WTC11 (cell line): ENCODE results near the gene TCP11. TPM values are rescaled to one million over a fixed set of nuclear protein-coding genes. Genes with fewer than 3 reads are reported as not detected.

Experiments
- ATAC-seq: fragments of 200-7000 bp; cut with Tn5 transposase; 2 replicates; pipeline ENCODE4 v1.10.0; 2021; ENCODE audit warnings: mild to moderate bottlenecking, moderate library complexity
- CTCF ChIA-PET: fragments of 300-600 bp; sonication (Branson Sonifier 250); formaldehyde crosslinking; loops from one replicate; lab custom pipeline; 2021; ENCODE audit warnings: antibody characterized with exemption; lab: Charles Lee
- POLR2A ChIA-PET: fragments of 350-600 bp; sonication (Branson Sonifier 250); formaldehyde crosslinking; loops from one replicate; lab custom pipeline; 2021; ENCODE audit warnings: antibody characterized with exemption; lab: Charles Lee
- DNase-seq: peaks from one replicate; pipeline ENCODE4 v3.0.0; 2021; ENCODE audit warnings: low spot score
- H3K27ac Mint-ChIP-seq: 2 replicates; pipeline ENCODE4 v1.8.0; 2021; ENCODE audit warnings: mixed read lengths
- H3K27me3 Mint-ChIP-seq: 2 replicates; pipeline ENCODE4 v1.8.0; 2021; ENCODE audit warnings: low read depth, mild to moderate bottlenecking, moderate library complexity, mixed read lengths
- H3K36me3 Mint-ChIP-seq: 2 replicates; pipeline ENCODE4 v1.8.0; 2021; ENCODE audit warnings: mixed read lengths
- H3K4me1 Mint-ChIP-seq: 2 replicates; pipeline ENCODE4 v1.8.0; 2022; ENCODE audit warnings: mixed read lengths
- H3K4me3 Mint-ChIP-seq: 2 replicates; pipeline ENCODE4 v1.8.0; 2021; ENCODE audit warnings: mild to moderate bottlenecking, moderate library complexity, mixed read lengths
- H3K9me3 Mint-ChIP-seq: 2 replicates; pipeline ENCODE4 v1.8.0; 2021; ENCODE audit warnings: mixed read lengths
- ELF4 ChIP-seq: sonication (generic); formaldehyde crosslinking; IDR thresholded peaks from 2 replicates; pipeline ENCODE4 v1.8.1; 2022; ENCODE audit warnings: low read depth, mild to moderate bottlenecking, moderate library complexity, missing genetic modification reagents
- FOXJ3 ChIP-seq: sonication (generic); formaldehyde crosslinking; IDR thresholded peaks from 2 replicates; pipeline ENCODE4 v1.9.0; 2021; ENCODE audit warnings: missing genetic modification reagents, mild to moderate bottlenecking, borderline replicate concordance
- GABPB1 ChIP-seq: sonication (generic); formaldehyde crosslinking; IDR thresholded peaks from 2 replicates; pipeline ENCODE4 v1.8.1; 2023; ENCODE audit warnings: mild to moderate bottlenecking, missing genetic modification reagents
- GRHL2 ChIP-seq: fragments of 250-450 bp; sonication (Bioruptor Pico); IDR thresholded peaks from 2 replicates; pipeline ENCODE4 v1.8.0; 2022; ENCODE audit warnings: mild to moderate bottlenecking, moderate library complexity; ENCODE audit not compliant: insufficient replicate concordance, severe bottlenecking
- IRF2 ChIP-seq: sonication (generic); formaldehyde crosslinking; IDR thresholded peaks from 2 replicates; pipeline ENCODE4 v1.8.0; 2022; ENCODE audit warnings: low read depth, missing genetic modification reagents, borderline replicate concordance
- JUN ChIP-seq: sonication (generic); formaldehyde crosslinking; IDR thresholded peaks from 2 replicates; pipeline ENCODE4 v1.8.0; 2023; ENCODE audit warnings: mild to moderate bottlenecking, missing genetic modification reagents
- MXD4 ChIP-seq: fragments of 250-450 bp; sonication (Bioruptor Pico); IDR thresholded peaks from 2 replicates; pipeline ENCODE4 v1.8.0; 2021; ENCODE audit warnings: mild to moderate bottlenecking, moderate library complexity, borderline replicate concordance
- NFE2L1 ChIP-seq: sonication (generic); formaldehyde crosslinking; IDR thresholded peaks from 2 replicates; pipeline ENCODE4 v1.8.1; 2023; ENCODE audit warnings: missing genetic modification reagents
- NR1H2 ChIP-seq: sonication (generic); formaldehyde crosslinking; IDR thresholded peaks from 2 replicates; pipeline ENCODE4 v1.9.0; 2021; ENCODE audit warnings: mild to moderate bottlenecking, moderate library complexity, missing genetic modification reagents
- NR3C1 ChIP-seq: sonication (generic); formaldehyde crosslinking; conservative IDR thresholded peaks from 2 replicates; pipeline ENCODE4 v1.8.1; 2023; ENCODE audit warnings: low read depth, mild to moderate bottlenecking, missing genetic modification reagents
- PRRX2 ChIP-seq: fragments of 250-450 bp; sonication (Bioruptor Pico); IDR thresholded peaks from 2 replicates; pipeline ENCODE4 v1.8.0; 2021; ENCODE audit warnings: mild to moderate bottlenecking
- SMAD4 ChIP-seq: sonication (generic); formaldehyde crosslinking; IDR thresholded peaks from 2 replicates; pipeline ENCODE4 v1.8.0; 2022; ENCODE audit warnings: mild to moderate bottlenecking, missing genetic modification reagents
- SP1 ChIP-seq: sonication (generic); formaldehyde crosslinking; conservative IDR thresholded peaks from 2 replicates; pipeline ENCODE4 v1.8.1; 2022; ENCODE audit warnings: missing genetic modification reagents
- TEAD1 ChIP-seq: sonication (generic); formaldehyde crosslinking; IDR thresholded peaks from 2 replicates; pipeline ENCODE4 v1.8.0; 2022; ENCODE audit warnings: mild to moderate bottlenecking, missing genetic modification reagents
- ZNF317 ChIP-seq: sonication (generic); formaldehyde crosslinking; IDR thresholded peaks from 2 replicates; pipeline ENCODE4 v1.8.1; 2023; ENCODE audit warnings: low read depth, mild to moderate bottlenecking, moderate library complexity, missing genetic modification reagents, borderline replicate concordance
- ZNF423 ChIP-seq: fragments of 250-450 bp; sonication (Bioruptor Pico); IDR thresholded peaks from 2 replicates; pipeline ENCODE4 v2.1.2; 2022; ENCODE audit warnings: mild to moderate bottlenecking, moderate library complexity
- ZNF671 ChIP-seq: fragments of 250-450 bp; sonication (Bioruptor Pico); IDR thresholded peaks from 2 replicates; pipeline ENCODE4 v1.8.0; 2021; ENCODE audit warnings: mild to moderate bottlenecking
- total RNA-seq: library from RNA; stranded (reverse); gene quantifications from 3 replicates; pipeline ENCODE4 v1.2.3, GENCODE V29; 2021
- TF ChIP-seq, protein P1 (sequence below): sonication (generic); formaldehyde crosslinking; conservative IDR thresholded peaks from 2 replicates; pipeline ENCODE4 v1.8.1; 2023; ENCODE audit warnings: mild to moderate bottlenecking, low read depth, missing genetic modification reagents, moderate library complexity
- TF ChIP-seq, protein P2 (sequence below): fragments of 250-450 bp; sonication (Bioruptor Pico); IDR thresholded peaks from 2 replicates; pipeline ENCODE4 v1.9.0; 2021; ENCODE audit warnings: moderate library complexity, mild to moderate bottlenecking, inconsistent platforms, borderline replicate concordance
- TF ChIP-seq, protein P3 (sequence below): sonication (generic); formaldehyde crosslinking; IDR thresholded peaks from 2 replicates; pipeline ENCODE4 v1.8.0; 2022; ENCODE audit warnings: mild to moderate bottlenecking, missing genetic modification reagents

The TCP11 gene
- total RNA-seq, 1 experiment from 2014 or later, result not detected

DNA sequence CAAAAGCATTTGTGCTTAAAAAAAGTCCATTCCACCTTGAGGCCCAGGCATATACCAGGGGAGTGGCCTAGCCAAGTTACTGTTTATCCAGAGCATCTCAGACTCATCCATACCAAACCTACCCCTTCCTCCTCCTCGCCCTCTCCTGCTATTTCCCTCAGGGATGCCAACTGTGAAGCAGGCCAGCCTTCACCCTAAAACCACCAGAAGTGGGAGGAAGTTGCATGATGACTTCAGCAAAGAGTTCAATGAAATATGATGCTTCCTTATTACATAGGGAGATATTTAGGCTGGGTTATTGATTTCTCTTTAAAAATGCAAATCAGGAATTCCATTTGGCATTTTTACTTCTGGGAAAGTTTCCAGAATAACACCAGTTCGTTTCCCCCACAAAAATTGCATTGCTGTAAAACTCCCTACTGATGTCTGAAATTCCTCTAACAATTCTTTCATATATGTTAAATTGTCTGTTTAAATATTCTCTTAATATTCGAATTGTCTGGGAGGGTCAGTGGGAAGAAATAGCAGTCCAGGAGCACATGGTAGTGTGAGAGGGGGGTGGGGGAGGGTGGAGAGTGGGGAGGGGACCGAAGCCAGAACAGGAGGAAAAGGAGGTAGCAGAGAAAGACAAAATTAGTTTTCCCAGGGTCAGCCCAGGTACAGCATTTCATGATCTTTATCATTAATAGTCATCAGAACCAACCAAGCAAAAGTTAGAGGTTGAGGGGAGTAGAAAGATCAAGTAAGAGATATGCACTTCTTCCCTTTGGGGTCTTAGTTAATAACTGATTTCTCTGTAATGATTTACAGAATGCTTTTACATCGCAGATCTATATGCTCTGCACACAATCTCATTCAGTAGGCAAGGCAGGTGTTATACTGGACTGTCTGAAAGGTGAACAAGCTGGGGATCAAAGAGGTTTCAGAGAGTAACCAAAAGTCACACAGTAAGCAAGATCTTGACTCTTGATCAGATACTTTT is 1.7 kb upstream of the TCP11 start (continued):
- TF ChIP-seq, protein P1, sequence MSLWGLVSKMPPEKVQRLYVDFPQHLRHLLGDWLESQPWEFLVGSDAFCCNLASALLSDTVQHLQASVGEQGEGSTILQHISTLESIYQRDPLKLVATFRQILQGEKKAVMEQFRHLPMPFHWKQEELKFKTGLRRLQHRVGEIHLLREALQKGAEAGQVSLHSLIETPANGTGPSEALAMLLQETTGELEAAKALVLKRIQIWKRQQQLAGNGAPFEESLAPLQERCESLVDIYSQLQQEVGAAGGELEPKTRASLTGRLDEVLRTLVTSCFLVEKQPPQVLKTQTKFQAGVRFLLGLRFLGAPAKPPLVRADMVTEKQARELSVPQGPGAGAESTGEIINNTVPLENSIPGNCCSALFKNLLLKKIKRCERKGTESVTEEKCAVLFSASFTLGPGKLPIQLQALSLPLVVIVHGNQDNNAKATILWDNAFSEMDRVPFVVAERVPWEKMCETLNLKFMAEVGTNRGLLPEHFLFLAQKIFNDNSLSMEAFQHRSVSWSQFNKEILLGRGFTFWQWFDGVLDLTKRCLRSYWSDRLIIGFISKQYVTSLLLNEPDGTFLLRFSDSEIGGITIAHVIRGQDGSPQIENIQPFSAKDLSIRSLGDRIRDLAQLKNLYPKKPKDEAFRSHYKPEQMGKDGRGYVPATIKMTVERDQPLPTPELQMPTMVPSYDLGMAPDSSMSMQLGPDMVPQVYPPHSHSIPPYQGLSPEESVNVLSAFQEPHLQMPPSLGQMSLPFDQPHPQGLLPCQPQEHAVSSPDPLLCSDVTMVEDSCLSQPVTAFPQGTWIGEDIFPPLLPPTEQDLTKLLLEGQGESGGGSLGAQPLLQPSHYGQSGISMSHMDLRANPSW (CRISPR knock-in tag), result no peak
- TF ChIP-seq PRRX2 (no peak), ELF4 (no peak), IRF2 (CRISPR knock-in tag) (no peak), ZNF423 (CRISPR knock-in tag) (no peak)

DNA sequence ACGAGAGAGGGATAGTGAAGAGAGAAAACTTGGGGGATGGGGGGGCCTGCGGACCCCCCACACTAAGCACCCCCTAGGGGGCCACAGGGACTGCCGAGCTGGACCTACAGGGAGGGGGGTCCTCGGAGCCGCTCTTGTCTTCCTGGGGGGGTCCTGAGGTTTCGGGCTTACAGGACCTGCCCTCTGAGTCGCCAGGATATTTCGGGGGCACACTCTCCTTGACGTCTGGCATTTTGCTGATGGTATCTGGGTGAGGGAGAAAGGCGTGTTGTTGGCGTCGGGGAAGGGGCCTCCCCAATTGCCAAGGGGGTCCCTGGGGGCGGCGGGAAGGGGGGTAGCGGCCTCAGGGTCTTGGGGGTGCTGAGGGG is 516 bp downstream of the TCP11 start:
- Mint-ChIP-seq H3K36me3 (no peaks in the 10 kb centered on the region), H3K27ac (no peak overlapping the region), H3K4me1 (peaks cover 9% of the 10 kb centered on the region), H3K9me3 (no peaks in the 10 kb centered on the region)
- POLR2A ChIA-PET, result interaction anchor here (0.9 to 1.3 kb wide), 4 partner anchors 8 to 252 kb away, joined by 3 to 4 read pairs (median 3); partner anchors contain the start of gene ANKS1A
- no peak for DNase-seq
- CTCF ChIA-PET, result interaction anchor here (0.6 to 3.3 kb wide), 47 partner anchors 8 to 681 kb away, joined by 3 to 68 read pairs (median 6); partner anchors contain the start of genes ANKS1A and TAF11
- no peak for TF ChIP-seq ZNF423 (CRISPR knock-in tag)
- no peak for TF ChIP-seq GRHL2 (CRISPR knock-in tag)
- no peak for TF ChIP-seq NR3C1
- TF ChIP-seq, protein P2, sequence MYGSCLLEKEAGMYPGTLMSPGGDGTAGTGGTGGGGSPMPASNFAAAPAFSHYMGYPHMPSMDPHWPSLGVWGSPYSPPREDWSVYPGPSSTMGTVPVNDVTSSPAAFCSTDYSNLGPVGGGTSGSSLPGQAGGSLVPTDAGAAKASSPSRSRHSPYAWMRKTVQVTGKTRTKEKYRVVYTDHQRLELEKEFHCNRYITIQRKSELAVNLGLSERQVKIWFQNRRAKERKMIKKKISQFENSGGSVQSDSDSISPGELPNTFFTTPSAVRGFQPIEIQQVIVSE (CRISPR knock-in tag), result no peak
- TF ChIP-seq ZNF317 (CRISPR knock-in tag), result no peak
- no peak for TF ChIP-seq NFE2L1 (CRISPR knock-in tag)
- no peak for TF ChIP-seq GABPB1 (CRISPR knock-in tag)
- no peak for TF ChIP-seq MXD4
- no peak for TF ChIP-seq ZNF671 (CRISPR knock-in tag)
- no peak for TF ChIP-seq FOXJ3 (CRISPR knock-in tag)
- no peak for TF ChIP-seq JUN
- no peak for TF ChIP-seq TEAD1 (CRISPR knock-in tag)
- TF ChIP-seq NR1H2 (CRISPR knock-in tag), result no peak
- no peak for TF ChIP-seq SP1 (CRISPR knock-in tag)
- no peak for TF ChIP-seq SMAD4 (CRISPR knock-in tag)
- TF ChIP-seq, protein P3, sequence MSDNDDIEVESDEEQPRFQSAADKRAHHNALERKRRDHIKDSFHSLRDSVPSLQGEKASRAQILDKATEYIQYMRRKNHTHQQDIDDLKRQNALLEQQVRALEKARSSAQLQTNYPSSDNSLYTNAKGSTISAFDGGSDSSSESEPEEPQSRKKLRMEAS (CRISPR knock-in tag), result no peak
- no peak for TF ChIP-seq IRF2 (CRISPR knock-in tag)
- TF ChIP-seq, all 79 proteins: peak for 0
- no peak for ATAC-seq
- Mint-ChIP-seq H3K27me3 (peaks cover 24% of the 10 kb centered on the region), H3K4me3 (no peak overlapping the region)
